GM23338 (cell line): ENCODE measurements around the gene ARL6IP4.

Experiments used
- CREB1 ChIP-seq: fragments of 250-450 bp; sonication (Bioruptor Pico); IDR thresholded peaks from 2 replicates; pipeline ENCODE4 v1.5.0; 2020; ENCODE audit warnings: low read depth, mild to moderate bottlenecking, moderate library complexity
- CTCF ChIP-seq, 2 experiments: fragments of 200-600 bp in 1 of 2; sonication (generic) in 1 of 2; conservative IDR thresholded peaks; 2 replicates each; pipeline versions ENCODE4 v1.5.1 to v1.6.1; 2016 to 2017; ENCODE audit warnings: antibody characterized with exemption in 2 of 2, low read depth in 2 of 2, mild to moderate bottlenecking in 2 of 2, moderate library complexity in 1 of 2
- ETS1 ChIP-seq: IDR thresholded peaks from 2 replicates; pipeline ENCODE4 v1.6.1; 2016; ENCODE audit warnings: antibody characterized with exemption
- EZH2 ChIP-seq: fragments of 200-600 bp; sonication (generic); IDR thresholded peaks from one replicate; pipeline ENCODE4 v1.8.0; 2017; ENCODE audit warnings: antibody characterized with exemption, mild to moderate bottlenecking, low read depth; ENCODE audit not compliant: unreplicated experiment
- EZH2phosphoT487 ChIP-seq: fragments of 200-600 bp; sonication (generic); IDR thresholded peaks from one replicate; pipeline ENCODE4 v1.8.1; 2018; ENCODE audit warnings: antibody characterized with exemption; ENCODE audit not compliant: unreplicated experiment
- JUNB ChIP-seq: IDR thresholded peaks from one replicate; pipeline ENCODE4 v1.6.1; 2016; ENCODE audit warnings: antibody characterized with exemption; ENCODE audit not compliant: unreplicated experiment
- NANOG ChIP-seq: IDR thresholded peaks from 2 replicates; pipeline ENCODE4 v1.6.1; 2016; ENCODE audit warnings: antibody characterized with exemption, borderline replicate concordance
- POLR2AphosphoS5 ChIP-seq: IDR thresholded peaks from 2 replicates; pipeline ENCODE4 v1.6.1; 2016; ENCODE audit warnings: antibody characterized with exemption, low read depth
- REST ChIP-seq: IDR thresholded peaks from one replicate; pipeline ENCODE4 v1.6.1; 2018; ENCODE audit warnings: antibody characterized with exemption; ENCODE audit not compliant: unreplicated experiment
- STAT1 ChIP-seq: IDR thresholded peaks from one replicate; pipeline ENCODE4 v1.6.1; 2016; ENCODE audit warnings: antibody characterized with exemption; ENCODE audit not compliant: unreplicated experiment
- ZNF114 ChIP-seq: fragments of 250-450 bp; sonication (Bioruptor Pico); IDR thresholded peaks from 2 replicates; pipeline ENCODE4 v1.5.0; 2020; ENCODE audit warnings: mild to moderate bottlenecking, moderate library complexity
- ZNF331 ChIP-seq: fragments of 250-450 bp; sonication (Bioruptor Pico); IDR thresholded peaks from 2 replicates; pipeline ENCODE4 v1.5.0; 2020; ENCODE audit warnings: low read depth, mild to moderate bottlenecking, moderate library complexity
- ZNF462 ChIP-seq: fragments of 250-450 bp; sonication (Bioruptor Pico); IDR thresholded peaks from 2 replicates; pipeline ENCODE4 v1.5.0; 2020; ENCODE audit warnings: mild to moderate bottlenecking, moderate library complexity

- TF ChIP-seq JUNB (no peak), CTCF (conservative IDR thresholded peaks at IDR 0.05; ENCODE audit: low read depth in 2 of 2) (no peak), EZH2phosphoT487 (no peak), POLR2AphosphoS5 (no peak), EZH2 (no peak), REST (no peak), CREB1 (no peak), ETS1 (no peak), ZNF114 (CRISPR knock-in tag) (no peak), STAT1 (no peak), NANOG (no peak), ZNF462 (CRISPR knock-in tag) (no peak), ZNF331 (CRISPR knock-in tag) (no peak)
These were observed 20.3 kb upstream of the ARL6IP4 start for GRCh38 chr12:122960193-122960569.
